Activated CD4-positive, CD25-positive, alpha-beta regulatory T cell (primary cell): Measurements from ENCODE around the gene MADCAM1.
"Not testable (repeated sequence)": the region's sequence is repeated elsewhere in the genome, so short reads cannot be mapped to it uniquely, and the experiment has no call there.

Experiments used
- DNase-seq, 4 experiments: peaks; one replicate each; lab custom pipeline; 2025; lab: John Stamatoyannopoulos, UW

Gene MADCAM1

DNA sequence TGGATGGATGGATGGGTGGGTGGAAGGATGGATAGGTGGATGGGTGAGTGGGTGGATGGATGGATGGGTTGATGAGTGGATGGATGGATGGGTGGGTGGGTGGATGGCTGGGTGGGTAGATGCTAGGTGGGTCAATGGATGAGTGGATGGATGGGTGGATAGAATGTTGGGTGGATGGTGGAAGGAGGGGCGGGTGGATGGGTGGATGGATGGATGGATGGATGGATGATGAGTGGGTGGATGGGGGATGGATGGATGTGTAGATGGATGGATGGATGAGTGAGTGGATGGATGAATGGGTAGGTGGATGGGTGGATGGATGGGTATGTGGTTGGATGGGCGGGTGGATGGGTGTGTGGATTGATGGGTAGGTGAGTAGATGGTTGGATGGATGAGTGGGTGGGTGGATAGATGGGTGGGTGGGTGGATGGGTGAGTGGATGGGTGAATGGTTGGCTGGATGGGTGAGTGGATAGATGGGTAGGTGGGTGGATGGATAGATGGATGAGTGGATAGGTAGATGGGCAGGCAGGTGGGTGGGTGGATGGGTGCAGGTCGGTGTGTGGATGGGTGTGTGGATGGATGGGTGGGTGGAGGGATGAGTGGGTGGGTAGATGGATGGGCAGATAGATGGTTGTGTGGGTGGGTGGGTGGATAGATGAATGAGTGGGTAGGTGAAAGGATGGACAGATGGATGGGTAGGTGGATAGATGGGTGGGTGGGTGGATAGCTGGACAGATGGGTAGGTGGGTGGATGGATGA is 31.1 kb upstream of the MADCAM1 start:
- no peak for DNase-seq

DNA sequence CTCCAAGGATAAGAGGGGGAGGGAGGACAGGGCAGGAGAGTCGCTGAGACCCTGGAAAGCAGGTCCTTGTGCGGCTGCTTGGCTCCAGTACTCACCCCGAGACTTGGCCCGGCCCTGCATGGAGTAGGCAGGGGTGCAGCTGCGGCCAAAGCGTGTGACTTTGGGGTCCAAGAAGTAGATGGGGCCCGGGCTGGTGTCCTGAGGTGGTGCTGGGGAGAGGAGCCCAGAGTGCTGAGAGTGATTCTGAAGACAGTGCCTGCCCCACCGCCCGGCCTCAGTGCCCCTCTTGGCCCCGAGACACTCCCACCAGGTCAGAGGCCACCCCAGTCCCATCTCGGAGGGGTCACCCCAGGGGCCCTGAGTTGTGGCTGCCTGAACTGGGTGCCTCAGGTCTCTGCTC is 28.7 kb upstream of the MADCAM1 start:
- no peak for DNase-seq

DNA sequence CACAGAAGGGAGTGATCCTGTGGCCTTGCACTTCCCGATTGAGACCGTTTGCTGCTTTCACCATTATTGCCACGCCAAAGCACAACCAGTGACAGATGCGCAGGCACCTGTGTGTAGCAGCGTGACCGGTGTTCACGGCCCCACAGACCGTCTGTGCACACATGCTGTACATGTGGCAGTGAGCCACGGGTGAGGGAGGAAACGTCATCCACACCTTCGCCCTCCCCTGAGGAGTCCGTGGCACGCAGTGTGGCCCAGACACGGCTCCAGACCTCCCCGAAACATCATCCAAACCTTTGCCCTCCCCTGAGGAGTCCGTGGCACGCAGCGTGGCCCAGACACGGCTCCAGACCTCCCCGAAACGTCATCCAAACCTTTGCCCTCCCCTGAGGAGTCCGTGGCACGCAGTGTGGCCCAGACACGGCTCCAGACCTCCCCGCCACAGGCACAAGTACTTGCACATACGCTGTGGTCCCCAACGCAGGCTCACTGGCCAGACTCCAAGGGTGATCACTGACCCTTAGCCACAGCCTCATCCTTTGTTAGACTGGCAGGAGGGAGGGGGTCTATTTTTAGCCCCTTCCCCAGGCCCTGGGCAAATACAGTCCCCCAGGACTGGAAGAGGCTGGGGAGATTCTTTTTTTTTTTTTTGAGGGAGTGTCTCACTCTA is 27.6 kb upstream of the MADCAM1 start:
- DNase-seq, result no peak

DNA sequence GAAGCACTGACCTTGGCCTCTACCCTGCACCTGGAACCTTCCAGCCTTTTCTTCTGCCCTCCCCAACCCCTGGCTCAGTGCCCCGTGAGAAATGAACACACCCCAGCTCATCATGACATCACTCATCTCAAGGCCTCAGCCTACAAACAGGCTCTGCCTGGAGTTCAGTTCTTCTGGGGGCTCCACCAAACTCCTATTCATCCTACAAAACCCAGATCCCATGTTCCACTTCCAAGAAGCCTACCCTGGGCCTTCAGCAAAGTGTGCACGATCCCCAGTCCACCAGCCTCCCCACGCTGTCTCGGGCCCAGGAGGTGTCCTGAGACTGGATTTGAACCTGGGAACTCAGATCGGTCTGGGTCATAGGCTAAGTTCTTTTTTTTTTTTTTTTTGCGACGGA is 26.5 kb upstream of the MADCAM1 start:
- no peak for DNase-seq

GRCh38 chr19:470701-471100 is 25.6 kb upstream of the MADCAM1 start:
- DNase-seq, result no peak

DNA sequence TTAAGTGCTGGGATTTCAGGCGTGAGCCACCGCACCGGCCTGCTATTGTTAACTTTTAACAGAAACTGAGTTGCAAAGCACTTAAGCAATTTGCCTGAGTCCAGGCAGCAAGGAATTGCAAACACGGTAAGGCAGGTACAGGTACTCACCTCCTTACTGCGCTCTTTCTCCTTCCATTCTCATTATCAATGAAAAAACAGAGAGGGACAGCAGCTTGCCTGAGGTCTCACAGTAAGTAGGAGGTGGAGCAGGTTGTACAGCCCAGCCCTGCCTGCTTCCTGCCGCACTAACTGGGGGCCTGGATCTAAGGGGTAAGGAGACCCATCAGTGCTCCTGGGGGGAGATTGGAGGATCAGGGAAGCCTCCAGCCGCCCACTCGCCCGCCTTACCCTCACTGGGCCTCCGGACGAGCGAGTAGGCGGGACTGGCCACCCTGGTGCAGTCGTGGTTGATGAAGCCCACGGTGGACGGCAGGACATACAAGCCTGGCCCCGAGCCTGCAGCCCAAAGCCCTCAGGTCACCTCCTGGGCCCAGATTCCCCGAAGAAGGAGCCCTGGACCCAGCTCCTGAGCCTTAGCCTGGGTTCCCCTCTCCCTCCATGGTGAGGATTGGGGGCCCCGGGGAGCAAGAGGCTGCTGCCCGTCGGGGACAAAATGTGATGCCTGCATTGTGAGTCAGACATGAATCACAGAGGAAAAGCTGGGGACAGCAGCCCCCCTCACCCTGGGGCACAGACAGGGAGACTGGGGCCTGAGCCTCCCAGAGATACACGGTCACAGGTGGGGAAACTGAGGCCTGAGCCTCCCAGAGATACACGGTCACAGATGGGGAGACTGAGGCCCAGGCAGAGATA is 24.1 kb upstream of the MADCAM1 start:
- no peak for DNase-seq

GRCh38 chr19:474126-475078 is 21.9 kb upstream of the MADCAM1 start:
- DNase-seq, result no peak

DNA sequence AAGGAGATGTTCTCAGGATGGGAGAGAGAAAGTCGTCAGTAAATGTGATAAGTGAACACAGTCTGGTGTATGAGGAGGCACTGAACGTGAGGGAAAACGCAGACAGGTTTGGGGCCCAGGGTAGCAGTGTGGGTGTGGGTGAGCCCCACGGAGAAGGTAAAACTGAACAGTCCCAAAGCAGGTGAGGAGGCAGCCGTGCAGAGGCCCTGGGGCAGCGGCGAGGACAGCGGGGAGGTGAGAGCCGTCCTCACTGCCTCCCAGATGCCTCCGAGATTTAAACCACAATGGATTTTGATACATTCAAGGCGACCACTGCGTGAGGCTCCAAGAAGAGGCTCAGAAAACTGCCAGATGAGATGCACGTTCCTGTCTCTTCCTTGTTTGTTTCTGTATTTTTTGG is 20.9 kb upstream of the MADCAM1 start:
- no peak for DNase-seq

DNA sequence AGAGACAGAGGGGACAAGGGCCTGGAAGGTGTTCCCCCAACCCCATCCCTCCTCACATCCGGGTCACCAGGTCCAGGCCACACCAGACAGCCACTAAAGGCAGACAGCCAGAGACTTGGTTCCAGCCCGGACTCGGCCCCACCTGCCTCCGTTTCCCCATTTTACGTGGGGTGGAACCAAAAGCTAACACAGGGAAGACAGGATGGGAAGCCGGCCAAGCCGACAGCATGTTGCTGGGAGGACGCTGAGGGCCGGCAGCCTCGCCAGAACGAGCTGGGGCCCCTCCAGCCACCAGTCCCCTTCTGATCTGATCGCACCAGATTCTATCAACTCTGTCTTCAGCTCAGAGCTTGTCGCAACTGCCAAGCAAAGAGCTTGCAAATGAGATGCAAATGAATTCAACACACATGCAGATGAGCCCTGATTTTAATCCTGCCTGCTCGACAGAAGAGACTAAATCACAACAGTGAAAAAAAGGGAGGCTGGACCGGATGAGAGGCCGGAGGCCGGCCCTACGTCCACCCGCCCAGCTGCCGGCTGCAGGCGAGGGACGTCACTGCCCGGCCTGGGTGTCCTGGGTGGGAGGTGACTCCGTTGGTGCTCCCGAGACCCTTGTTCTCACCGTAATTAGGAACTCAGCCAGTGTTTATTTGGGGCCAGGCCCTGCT is 17.9 kb upstream of the MADCAM1 start:
- no peak for DNase-seq

- DNase-seq, result no peak
Measured at GRCh38 chr19:478976-479375, 17.3 kb upstream of the MADCAM1 start.

DNA sequence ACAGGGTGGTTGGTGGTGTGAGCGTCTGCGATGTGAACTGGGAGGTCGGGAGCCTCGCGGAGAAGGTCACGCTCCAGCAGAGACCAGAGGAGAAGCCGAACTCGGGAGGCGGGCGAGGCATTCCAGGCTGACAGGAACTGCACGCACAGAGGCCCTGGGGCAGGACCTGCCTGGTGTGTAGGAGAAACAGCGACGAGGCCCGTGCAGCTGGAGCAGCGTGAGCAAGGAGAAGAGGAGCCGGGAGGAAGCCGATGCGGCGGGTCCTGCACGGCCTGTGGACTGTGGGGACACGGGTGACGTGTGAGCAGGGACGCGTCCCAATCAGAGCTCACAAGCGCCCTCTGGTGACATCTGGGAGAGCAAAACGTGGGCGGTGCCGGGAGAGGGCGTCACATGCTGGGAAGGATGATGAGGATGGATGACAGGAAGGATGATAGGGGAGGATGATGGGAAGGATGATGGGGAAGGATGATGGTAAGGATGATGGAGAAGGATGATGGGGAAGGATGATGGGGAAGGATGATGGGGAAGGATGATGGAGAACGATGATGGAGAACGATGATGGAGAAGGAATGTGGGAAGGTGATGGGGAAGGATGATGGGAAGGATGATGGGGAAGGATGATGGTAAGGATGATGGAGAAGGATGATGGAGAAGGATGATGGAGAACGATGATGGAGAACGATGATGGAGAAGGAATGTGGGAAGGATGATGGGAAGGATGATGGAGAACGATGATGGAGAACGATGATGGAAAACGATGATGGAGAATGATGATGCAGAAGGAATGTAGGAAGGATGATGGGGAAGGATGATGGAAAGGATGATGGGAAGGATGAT is 16.1 kb upstream of the MADCAM1 start:
- no peak for DNase-seq

DNA sequence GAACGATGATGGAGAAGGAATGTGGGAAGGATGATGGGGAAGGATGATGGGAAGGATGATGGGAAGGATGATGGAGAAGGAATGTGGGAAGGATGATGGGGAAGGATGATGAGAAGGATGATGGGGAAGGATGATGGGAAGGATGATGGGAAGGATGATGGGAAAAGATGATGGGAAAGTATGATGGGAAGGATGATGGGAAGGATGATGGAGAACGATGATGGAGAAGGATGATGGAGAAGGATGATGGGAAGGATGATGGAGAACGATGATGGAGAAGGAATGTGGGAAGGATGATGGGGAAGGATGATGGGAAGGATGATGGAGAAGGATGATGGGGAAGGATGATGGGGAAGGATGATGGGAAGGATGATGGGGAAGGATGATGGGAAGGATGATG is 15.2 kb upstream of the MADCAM1 start:
- DNase-seq, result not testable (repeated sequence)

- DNase-seq, result no peak
Measured at GRCh38 chr19:482186-483041, 13.9 kb upstream of the MADCAM1 start.

- DNase-seq, result no peak
Measured at GRCh38 chr19:483332-484072, 12.8 kb upstream of the MADCAM1 start.

GRCh38 chr19:484494-484893 is 11.8 kb upstream of the MADCAM1 start:
- DNase-seq, result no peak

- no peak for DNase-seq
Measured at GRCh38 chr19:485077-485476, 11.2 kb upstream of the MADCAM1 start.

- DNase-seq, result no peak
Measured at GRCh38 chr19:485583-486236, 10.6 kb upstream of the MADCAM1 start.
